Motor neuron (in vitro differentiated cells): ENCODE results near the gene SH2D5. TPM values are rescaled to one million over a fixed set of nuclear protein-coding genes. Genes with fewer than 3 reads are reported as not detected.

ENCODE experiments used
- ATAC-seq, 8 experiments: fragments of 200-7000 bp; cut with Tn5 transposase; replicated peaks in 6 of 8; 2 replicates each; pipeline ENCODE4 v1.8.0; 2021; ENCODE audit warnings: mild to moderate bottlenecking in 8 of 8, moderate library complexity in 8 of 8
- H3K27ac ChIP-seq, 2 donors: fragments of 250-450 bp; sonication (Bioruptor Pico); 2 replicates each; pipeline ENCODE4 v1.9.0; 2021; ENCODE audit warnings: antibody characterized with exemption in 2 of 2, mild to moderate bottlenecking in 2 of 2, moderate library complexity in 1 of 2
- H3K4me1 ChIP-seq, 2 donors: fragments of 250-450 bp; sonication (Bioruptor Pico); replicated peaks in 1 of 2; 2 replicates each; pipeline ENCODE4 v1.6.1; 2021; ENCODE audit warnings: antibody characterized with exemption in 2 of 2, mild to moderate bottlenecking in 2 of 2, moderate library complexity in 1 of 2
- H3K4me3 ChIP-seq, 5 donors: fragments of 250-450 bp; sonication (Bioruptor Pico); 2 replicates each; pipeline ENCODE4 v1.9.0; 2021; ENCODE audit warnings: antibody characterized with exemption in 5 of 5, mild to moderate bottlenecking in 5 of 5, moderate library complexity in 4 of 5
- WGBS, 10 experiments: fragments of 450-650 bp; shearing (Covaris generic); methylation state at CpG; one replicate each; pipeline ENCODE4 v1.0.0; 2022; 5-methylcytosine and 5-hydroxymethylcytosine counted together
- in situ Hi-C, 9 experiments: fragments of 400-800 bp; cut with MboI; loops; one replicate each; pipeline ENCODE4 v1.15.0; 2021; ENCODE audit warnings: low sequenced_read_pairs in 9 of 9, low pct_unique_long_range_greater_than_20kb in 2 of 9; ENCODE audit not compliant: unreplicated experiment in 9 of 9
- total RNA-seq, 8 experiments: library from RNA; unstranded; fragments of 300-600 nt; gene quantifications; 2 replicates each; pipeline versions ENCODE4 v1.2.3 to v1.2.4, GENCODE V29; 2022

Gene SH2D5
- total RNA-seq, 8 experiments from 2014 or later: 0.31 to 8.0 (median 2.9) TPM

- 92 to 100% (median 97%) methylated on average over 2 to 7 of the region's 7 CpGs; no CpG with 5 or more reads in 1 of the 10 experiments for WGBS, 10 experiments
- no peak for ATAC-seq
- no peak overlapping the region for H3K27ac ChIP-seq
- in situ Hi-C loops: no loop called here
- no peak overlapping the region for H3K4me3 ChIP-seq
- H3K4me1 ChIP-seq: peaks cover 12 to 13% of the 10 kb centered on the region in 2 donors
Measured at GRCh38 chr1:20735581-20736111, 3.1 kb upstream of the SH2D5 start.

DNA sequence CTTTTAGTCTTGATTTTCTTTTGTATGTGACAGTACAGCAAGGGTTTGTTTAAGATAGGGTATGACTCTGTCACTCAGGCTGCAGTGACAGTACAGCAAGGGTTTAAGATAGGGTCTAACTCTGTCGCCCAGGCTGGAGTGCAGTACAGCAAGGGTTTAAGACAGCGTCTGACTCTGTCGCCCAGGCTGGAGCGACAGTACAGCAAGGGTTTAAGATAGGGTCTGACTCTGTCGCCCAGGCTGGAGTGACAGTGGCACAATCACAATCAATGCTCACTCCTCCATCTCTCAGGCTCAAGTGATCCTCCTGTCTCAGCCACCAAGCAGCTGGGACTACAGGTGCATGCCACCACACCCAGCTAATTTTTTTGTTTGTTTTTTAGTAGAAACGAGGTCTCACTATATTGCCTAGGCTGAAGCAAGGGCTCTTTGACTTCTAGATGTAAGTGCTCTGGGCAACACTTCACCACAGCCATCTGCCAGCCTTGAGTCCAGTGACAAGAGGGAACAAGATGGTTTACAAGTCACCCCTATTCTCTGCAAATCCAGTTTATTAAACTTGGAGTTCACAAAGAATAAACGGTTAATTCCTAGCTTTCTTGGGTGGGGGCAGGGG, 965 bp upstream of the SH2D5 start:
- peak in 7 of 8 experiments; percentile 10 to 44 (median 34) for ATAC-seq
- in situ Hi-C loops: no loop called here
- Histone ChIP-seq H3K4me3 (peak overlapping the region; percentile 41 to 82 (median 47)), H3K4me1 (peaks cover 21 to 22% of the 10 kb centered on the region in 2 donors), H3K27ac (no peak overlapping the region)
- 0 to 40% (median 28%) methylated on average over 1 to 7 of the region's 7 CpGs; no CpG with 5 or more reads in 2 of the 10 experiments for WGBS, 10 experiments

DNA sequence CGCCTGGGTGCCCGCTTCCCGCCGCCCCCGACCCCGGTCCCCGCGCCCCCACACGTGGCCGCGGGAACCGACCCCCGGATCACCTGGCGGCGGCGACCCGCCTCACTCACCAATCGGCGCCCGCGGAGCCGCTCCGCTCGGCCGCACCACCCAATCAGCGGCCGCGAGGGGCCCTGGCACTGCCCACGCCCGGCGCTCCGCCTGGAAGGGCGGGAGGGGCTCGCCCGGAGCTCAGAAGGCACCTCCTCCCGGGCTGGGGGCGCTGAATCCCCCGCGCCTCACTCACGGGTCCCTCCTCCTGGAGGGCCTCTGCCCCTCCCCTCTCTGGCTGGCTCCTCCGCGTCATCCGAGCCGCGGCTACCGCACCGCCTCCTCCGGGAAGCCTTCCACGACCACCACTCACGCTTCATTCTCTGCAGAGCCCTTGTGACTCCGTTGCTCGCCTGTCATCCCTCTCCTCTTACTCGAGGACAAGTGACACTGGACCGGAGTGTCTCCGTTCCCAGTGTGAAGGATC, 374 bp downstream of the SH2D5 start:
- 0 to 2% (median 0%) methylated on average over 1 to 12 of the region's 55 CpGs; no CpG with 5 or more reads in 5 of the 10 experiments for WGBS, 10 experiments
- Histone ChIP-seq H3K27ac (no peak overlapping the region), H3K4me1 (peaks cover 21 to 22% of the 10 kb centered on the region in 2 donors), H3K4me3 (peak overlapping the region; percentile 41 to 82 (median 47))
- ATAC-seq: peak; percentile 55 to 85 (median 80)
- in situ Hi-C loops: no loop called here

DNA sequence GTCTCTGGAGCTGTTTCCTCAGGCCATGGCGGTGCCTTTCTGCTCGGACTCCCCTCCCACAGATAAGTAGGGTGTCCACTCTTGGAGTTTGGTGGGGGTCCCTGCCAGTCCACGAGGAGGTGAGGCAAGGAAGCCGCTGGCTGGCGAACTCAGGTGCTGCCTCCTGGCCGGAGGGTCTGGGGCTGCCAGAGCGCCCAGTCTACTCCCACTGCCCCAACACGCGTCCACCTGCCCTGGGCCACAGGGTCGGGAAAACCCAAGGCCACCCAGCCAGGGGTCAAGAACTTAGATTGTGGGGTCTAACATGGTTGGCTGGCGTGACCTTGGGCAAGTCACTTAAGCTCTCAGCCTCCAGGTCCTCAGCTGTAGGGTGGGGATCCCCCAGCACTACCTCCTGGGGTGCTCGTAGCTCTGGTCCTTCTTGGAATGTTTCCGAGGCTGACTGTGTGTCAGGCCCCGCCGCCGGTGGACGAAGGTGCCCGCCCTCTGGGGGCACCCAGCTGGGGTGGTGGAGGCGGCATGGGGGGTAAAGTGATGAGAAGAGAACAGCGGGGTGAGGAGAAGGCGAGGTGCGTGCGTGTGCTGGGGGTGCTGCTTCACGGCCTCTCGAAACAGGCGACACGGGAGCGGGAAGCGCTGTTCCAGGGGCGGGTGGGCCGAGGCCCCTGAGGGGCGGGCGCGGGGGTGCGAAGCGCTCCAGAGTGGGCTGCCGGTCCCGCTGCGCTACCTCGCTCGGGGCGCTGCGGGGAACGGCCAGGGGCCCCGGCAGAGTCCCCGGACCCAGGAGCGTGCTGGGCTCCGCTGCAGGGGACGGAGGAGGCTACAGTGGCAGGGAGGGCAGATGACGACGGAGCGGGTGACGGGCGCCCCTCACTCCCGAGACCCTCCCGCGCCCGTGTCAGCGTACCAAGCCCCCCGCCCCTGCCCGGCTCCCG, 1.2 kb downstream of the SH2D5 start:
- Histone ChIP-seq H3K4me3 (peak overlapping the region; percentile 41 to 82 (median 47)), H3K4me1 (peaks cover 21 to 22% of the 10 kb centered on the region in 2 donors), H3K27ac (no peak overlapping the region)
- WGBS, 10 experiments: 0 to 100% (median 83%) methylated on average over 1 to 11 of the region's 62 CpGs; no CpG with 5 or more reads in 3 of the 10 experiments
- in situ Hi-C loops: no loop called here
- ATAC-seq: peak; percentile 3 to 44 (median 28)

GRCh38 chr1:20730690-20731056, 1.8 kb downstream of the SH2D5 start:
- Histone ChIP-seq H3K27ac (no peak overlapping the region), H3K4me3 (no peak overlapping the region), H3K4me1 (peaks cover 21 to 22% of the 10 kb centered on the region in 2 donors)
- WGBS, 10 experiments: 0 to 100% (median 71%) methylated on average over 1 to 3 of the region's 4 CpGs; no CpG with 5 or more reads in 5 of the 10 experiments
- in situ Hi-C loops: no loop called here
- no peak for ATAC-seq

GRCh38 chr1:20729990-20730689, 2.4 kb downstream of the SH2D5 start:
- H3K4me1 ChIP-seq: peaks cover 21 to 22% of the 10 kb centered on the region in 2 donors
- peak in 3 of 8 experiments; percentile 4 to 6 (median 6) for ATAC-seq
- H3K4me3 ChIP-seq: peak overlapping the region in 1 of 5 donors; percentile 3
- in situ Hi-C loops: no loop called here
- WGBS, 10 experiments: 11 to 49% (median 20%) methylated on average over 1 to 7 of the region's 19 CpGs; no CpG with 5 or more reads in 5 of the 10 experiments
- H3K27ac ChIP-seq: no peak overlapping the region

DNA sequence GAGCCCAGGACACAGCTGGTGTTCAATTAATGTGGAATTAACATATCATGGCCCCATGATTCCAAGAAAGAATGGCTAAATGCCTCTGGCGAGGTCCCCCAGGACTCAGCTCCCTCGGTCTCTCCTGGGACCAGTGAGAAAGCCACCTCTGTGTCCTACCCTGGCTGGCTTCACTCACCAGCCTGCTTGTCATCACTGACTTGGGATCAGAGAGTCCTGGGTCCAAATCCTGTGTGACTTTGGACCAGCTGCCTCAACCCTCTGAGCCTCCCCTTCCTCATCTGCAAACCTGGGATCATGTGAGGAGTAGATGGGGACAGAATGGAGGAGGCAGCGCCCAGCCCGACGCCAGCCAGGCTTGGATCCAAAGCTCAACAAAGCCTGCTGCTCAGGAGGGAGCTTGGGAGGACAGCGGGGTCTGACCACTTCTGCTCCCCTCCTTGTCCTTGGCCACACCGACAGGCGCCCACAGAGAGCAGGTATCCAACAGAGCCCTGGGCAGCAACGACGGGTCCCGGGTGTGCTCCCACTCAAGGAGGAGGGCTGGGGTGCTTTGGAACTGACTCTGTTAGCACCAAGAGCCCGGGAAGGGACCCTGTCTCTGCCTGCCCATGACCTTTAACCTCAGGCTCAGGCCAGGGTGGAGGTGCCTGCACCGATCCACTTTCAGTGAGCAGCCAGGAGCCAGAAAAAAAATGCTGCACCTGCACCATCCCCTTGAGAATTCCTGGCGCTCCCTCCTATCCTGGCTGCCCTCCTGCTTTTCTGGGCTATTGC, 3.2 kb downstream of the SH2D5 start:
- no peak overlapping the region for H3K4me3 ChIP-seq
- in situ Hi-C loops: no loop called here
- ATAC-seq: no peak
- WGBS, 10 experiments: 20 to 87% (median 71%) methylated on average over 1 to 14 of the region's 14 CpGs; no CpG with 5 or more reads in 2 of the 10 experiments
- H3K4me1 ChIP-seq: peaks cover 21 to 22% of the 10 kb centered on the region in 2 donors
- H3K27ac ChIP-seq: no peak overlapping the region

DNA sequence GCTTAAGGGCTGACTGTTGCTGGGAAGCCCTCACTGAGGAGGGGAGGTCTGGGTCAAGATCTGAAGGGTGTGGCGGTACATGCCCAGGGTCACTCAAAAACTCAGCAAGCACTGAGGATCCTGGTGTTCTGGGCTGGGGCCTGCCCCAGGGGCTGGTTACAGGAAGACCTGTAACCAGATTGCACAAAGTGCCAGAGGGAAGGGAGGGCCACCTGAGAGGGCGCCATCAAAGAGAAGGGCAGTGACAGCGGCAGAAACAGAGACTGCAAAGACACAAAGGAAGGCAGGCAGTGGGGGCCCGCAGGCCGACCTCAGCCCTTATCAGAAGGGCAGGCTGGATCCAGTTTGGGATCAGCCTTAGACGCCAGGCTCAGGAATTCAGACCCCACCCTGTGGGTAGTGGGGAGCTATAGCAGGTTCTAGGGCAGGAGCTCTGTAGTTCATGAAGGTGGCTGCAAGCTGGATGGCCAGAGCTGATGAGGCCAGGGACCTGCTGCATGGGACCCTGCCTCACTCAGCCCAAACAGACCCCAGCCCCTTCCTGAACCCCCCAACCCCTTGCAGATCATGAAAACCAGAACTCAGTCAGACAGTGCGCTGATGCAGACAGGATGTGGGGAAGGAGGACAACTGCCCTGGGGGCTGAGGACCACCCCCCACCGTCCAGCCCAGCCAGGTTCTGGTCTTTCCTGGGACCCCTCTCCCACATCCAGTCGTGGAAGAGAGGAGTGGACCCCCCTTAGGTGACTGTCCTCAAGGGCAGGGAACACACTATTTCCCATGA, 3.9 kb downstream of the SH2D5 start:
- Histone ChIP-seq H3K27ac (no peak overlapping the region), H3K4me1 (peaks cover 21 to 22% of the 10 kb centered on the region in 2 donors), H3K4me3 (no peak overlapping the region)
- WGBS, 10 experiments: 34 to 86% (median 75%) methylated on average over 3 to 5 of the region's 9 CpGs; no CpG with 5 or more reads in 4 of the 10 experiments
- ATAC-seq: no peak
- in situ Hi-C loops: no loop called here

GRCh38 chr1:20727746-20728316, 4.7 kb downstream of the SH2D5 start:
- H3K27ac ChIP-seq: no peak overlapping the region
- 58% methylated on average over 5 of the region's 13 CpGs; no CpG with 5 or more reads in 9 of the 10 experiments for WGBS, 10 experiments
- in situ Hi-C loops: no loop called here
- ATAC-seq: no peak
- peaks cover 14 to 16% of the 10 kb centered on the region in 2 donors for H3K4me1 ChIP-seq
- H3K4me3 ChIP-seq: no peak overlapping the region

GRCh38 chr1:20726932-20727745, 5.4 kb downstream of the SH2D5 start:
- in situ Hi-C loops: no loop called here
- Histone ChIP-seq H3K27ac (no peak overlapping the region), H3K4me3 (no peak overlapping the region), H3K4me1 (peaks cover 9 to 11% of the 10 kb centered on the region in 2 donors)
- WGBS, 10 experiments: 90 to 100% methylated on average over 3 to 13 of the region's 17 CpGs; no CpG with 5 or more reads in 8 of the 10 experiments
- ATAC-seq: no peak
